Fibroblast of lung (primary cell): ENCODE results near the gene PRDX1. TPM values are rescaled to one million over a fixed set of nuclear protein-coding genes. Genes with fewer than 3 reads are reported as not detected.

Experiments used
- DNase-seq, 2 donors: peaks; one replicate each; pipeline versions ENCODE4 v3.0.0 to v3.0.0-alpha.2; 2010; ENCODE audit warnings: low read depth in 2 of 2
- H2AFZ ChIP-seq: 2 replicates; pipeline ENCODE4 v1.5.1; 2012; ENCODE audit warnings: low read length, control low read depth, inconsistent platforms
- H3K27ac ChIP-seq: 2 replicates; pipeline ENCODE4 v1.5.1; 2011; ENCODE audit warnings: low read length, control low read depth; ENCODE audit not compliant: insufficient read depth
- H3K27me3 ChIP-seq: 2 replicates; pipeline ENCODE4 v1.5.1; 2011; ENCODE audit warnings: mild to moderate bottlenecking, low read length; ENCODE audit not compliant: control insufficient read depth, insufficient read depth
- H3K36me3 ChIP-seq: 2 replicates; pipeline ENCODE4 v1.5.1; 2011; ENCODE audit warnings: low read length; ENCODE audit not compliant: control insufficient read depth, insufficient read depth
- H3K4me1 ChIP-seq: 2 replicates; pipeline ENCODE4 v1.5.1; 2011; ENCODE audit warnings: low read length; ENCODE audit not compliant: control insufficient read depth, insufficient read depth; ENCODE audit errors: extremely low read depth
- H3K4me2 ChIP-seq: 2 replicates; pipeline ENCODE4 v1.5.1; 2011; ENCODE audit warnings: low read length, control low read depth; ENCODE audit not compliant: insufficient read depth; ENCODE audit errors: extremely low read depth
- H3K4me3 ChIP-seq, 4 experiments: fragments of 200-600 bp in 1 of 4; sonication (generic) in 1 of 4; replicated peaks in 1 of 4; 2 replicates each; pipeline ENCODE4 v1.5.1; 2011 to 2016; ENCODE audit warnings: low read length in 4 of 4, low read depth in 3 of 4, mild to moderate bottlenecking in 3 of 4, control low read depth in 2 of 4, inconsistent platforms in 1 of 4, mixed read lengths in 1 of 4; ENCODE audit not compliant: insufficient read depth in 1 of 4; ENCODE audit errors: control extremely low read depth in 1 of 4
- H3K79me2 ChIP-seq: 2 replicates; pipeline ENCODE4 v1.5.1; 2012; ENCODE audit warnings: mild to moderate bottlenecking, low read length, inconsistent platforms; ENCODE audit not compliant: control insufficient read depth, insufficient read depth
- H3K9ac ChIP-seq: 2 replicates; pipeline ENCODE4 v1.5.1; 2011; ENCODE audit warnings: mild to moderate bottlenecking, low read length, control low read depth; ENCODE audit not compliant: insufficient read depth
- H3K9me3 ChIP-seq: 2 replicates; pipeline ENCODE4 v1.5.1; 2012; ENCODE audit warnings: low read depth, low read length; ENCODE audit not compliant: control insufficient read depth, insufficient read depth
- H4K20me1 ChIP-seq: 2 replicates; pipeline ENCODE4 v1.5.1; 2011; ENCODE audit warnings: low read length; ENCODE audit not compliant: control insufficient read depth, insufficient read depth; ENCODE audit errors: extremely low read depth
- EZH2 ChIP-seq: IDR thresholded peaks from 2 replicates; pipeline ENCODE4 v1.5.1; 2012; ENCODE audit warnings: low read length, control low read depth, mild to moderate bottlenecking; ENCODE audit errors: missing control alignments
- polyA plus RNA-seq, 2 donors: library from polyadenylated mRNA; depleted of rRNA in 1 of 2; stranded (reverse) in 1 of 2; unstranded in 1 of 2; fragments of >200 nt; gene quantifications; 2 replicates each; pipeline ENCODE4 v1.2.1, GENCODE V29; 2011 to 2012; ENCODE audit warnings: missing spikeins in 1 of 2
- total RNA-seq: library from RNA; depleted of rRNA; stranded (reverse); fragments of >200 nt; gene quantifications from 2 replicates; pipeline ENCODE4 v1.2.1, GENCODE V29; 2014
- TF ChIP-seq, protein P1 (sequence below), 2 donors: IDR thresholded peaks in 1 of 2; conservative IDR thresholded peaks in 1 of 2; 1 replicate in 1 of 2; 2 replicates in 1 of 2; pipeline ENCODE4 v1.5.1; 2011 to 2012; ENCODE audit warnings: low read length in 2 of 2, control low read depth in 1 of 2, inconsistent platforms in 1 of 2, low read depth in 1 of 2, mild to moderate bottlenecking in 1 of 2

PRDX1 gene
- total and polyA plus RNA-seq, 2 donors (not counting 1 experiment from before 2014, with no cell fraction given), result 420 to 789 TPM

GRCh38 chr1:45488666-45489377 is 32.9 kb downstream of the PRDX1 start:
- H3K27me3 ChIP-seq, result no peaks in the 10 kb centered on the region
- DNase-seq, result no peak
- H3K4me2 ChIP-seq, result no peak overlapping the region
- no peak for TF ChIP-seq EZH2
- TF ChIP-seq, protein P1, sequence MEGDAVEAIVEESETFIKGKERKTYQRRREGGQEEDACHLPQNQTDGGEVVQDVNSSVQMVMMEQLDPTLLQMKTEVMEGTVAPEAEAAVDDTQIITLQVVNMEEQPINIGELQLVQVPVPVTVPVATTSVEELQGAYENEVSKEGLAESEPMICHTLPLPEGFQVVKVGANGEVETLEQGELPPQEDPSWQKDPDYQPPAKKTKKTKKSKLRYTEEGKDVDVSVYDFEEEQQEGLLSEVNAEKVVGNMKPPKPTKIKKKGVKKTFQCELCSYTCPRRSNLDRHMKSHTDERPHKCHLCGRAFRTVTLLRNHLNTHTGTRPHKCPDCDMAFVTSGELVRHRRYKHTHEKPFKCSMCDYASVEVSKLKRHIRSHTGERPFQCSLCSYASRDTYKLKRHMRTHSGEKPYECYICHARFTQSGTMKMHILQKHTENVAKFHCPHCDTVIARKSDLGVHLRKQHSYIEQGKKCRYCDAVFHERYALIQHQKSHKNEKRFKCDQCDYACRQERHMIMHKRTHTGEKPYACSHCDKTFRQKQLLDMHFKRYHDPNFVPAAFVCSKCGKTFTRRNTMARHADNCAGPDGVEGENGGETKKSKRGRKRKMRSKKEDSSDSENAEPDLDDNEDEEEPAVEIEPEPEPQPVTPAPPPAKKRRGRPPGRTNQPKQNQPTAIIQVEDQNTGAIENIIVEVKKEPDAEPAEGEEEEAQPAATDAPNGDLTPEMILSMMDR (conservative IDR thresholded peaks at IDR 0.05 in 1 of 2, IDR thresholded peaks at IDR 0.05 in 1 of 2; ENCODE audit: low read depth in 1 of 2, low read length in 2 of 2), result no peak
- no peaks in the 10 kb centered on the region for H4K20me1 ChIP-seq
- no peak overlapping the region for H2AFZ ChIP-seq
- H3K27ac ChIP-seq, result no peak overlapping the region
- peaks cover 3% of the 10 kb centered on the region for H3K4me1 ChIP-seq
- H3K79me2 ChIP-seq, result no peaks in the 10 kb centered on the region
- H3K36me3 ChIP-seq, result no peaks in the 10 kb centered on the region
- no peaks in the 10 kb centered on the region for H3K9me3 ChIP-seq
- H3K4me3 ChIP-seq, result no peak overlapping the region
- H3K9ac ChIP-seq, result no peak overlapping the region

GRCh38 chr1:45485949-45486348 is 35.7 kb downstream of the PRDX1 start:
- Histone ChIP-seq H3K9ac (no peak overlapping the region), H3K27me3 (no peaks in the 10 kb centered on the region), H2AFZ (no peak overlapping the region), H3K79me2 (no peaks in the 10 kb centered on the region), H3K4me2 (no peak overlapping the region), H4K20me1 (no peaks in the 10 kb centered on the region), H3K9me3 (no peaks in the 10 kb centered on the region), H3K27ac (no peak overlapping the region), H3K4me3 (no peak overlapping the region), H3K36me3 (no peaks in the 10 kb centered on the region), H3K4me1 (peaks cover 2% of the 10 kb centered on the region)
- TF ChIP-seq EZH2, result no peak
- TF ChIP-seq, protein P1 (conservative IDR thresholded peaks at IDR 0.05 in 1 of 2, IDR thresholded peaks at IDR 0.05 in 1 of 2; ENCODE audit: low read depth in 1 of 2, low read length in 2 of 2), result no peak
- no peak for DNase-seq

- no peak for DNase-seq
Measured at GRCh38 chr1:45479039-45479748, 42.5 kb downstream of the PRDX1 start.

More at GRCh38 chr1:45479039-45479748, 42.5 kb downstream of the PRDX1 start:
- no peak overlapping the region for H3K4me2 ChIP-seq
- no peaks in the 10 kb centered on the region for H3K36me3 ChIP-seq
- H3K79me2 ChIP-seq, result no peaks in the 10 kb centered on the region
- no peak overlapping the region for H3K9ac ChIP-seq
- H3K4me3 ChIP-seq, result no peak overlapping the region
- H3K9me3 ChIP-seq, result no peaks in the 10 kb centered on the region
- H3K27ac ChIP-seq, result no peak overlapping the region
- H3K27me3 ChIP-seq, result no peaks in the 10 kb centered on the region
- no peaks in the 10 kb centered on the region for H3K4me1 ChIP-seq
- TF ChIP-seq, protein P1 (conservative IDR thresholded peaks at IDR 0.05 in 1 of 2, IDR thresholded peaks at IDR 0.05 in 1 of 2; ENCODE audit: low read depth in 1 of 2, low read length in 2 of 2), result no peak
- no peak for TF ChIP-seq EZH2
- no peaks in the 10 kb centered on the region for H4K20me1 ChIP-seq
- no peak overlapping the region for H2AFZ ChIP-seq
